ENCODE results near the gene PANK1.

GRCh38 chr10:89615112-89615511, 29.9 kb downstream of the PANK1 start:
- TF ChIP-seq CTCF (IDR thresholded peaks at IDR 0.05 in 4 of 5, conservative IDR thresholded peaks at IDR 0.05 in 1 of 5), result no peak
- no peak for TF ChIP-seq POLR2A (IDR thresholded peaks at IDR 0.05)

Data from gastrocnemius medialis (tissue), 4 donors.